H1 (cell line): ENCODE results near the gene ABCF3.

Experiments
- BACH1 ChIP-seq: IDR thresholded peaks from 2 replicates; pipeline ENCODE4 v1.6.1; 2012; ENCODE audit warnings: low read length, improper control_type of control experiment
- CTCF ChIP-seq, 3 experiments: IDR thresholded peaks; 1 replicate in 2 of 3; 2 replicates in 1 of 3; pipeline versions ENCODE4 v1.5.1 to v1.6.1; 2011; ENCODE audit warnings: low read length in 3 of 3, mild to moderate bottlenecking in 3 of 3, inconsistent platforms in 2 of 3, low read depth in 1 of 3, moderate library complexity in 1 of 3; ENCODE audit not compliant: insufficient read depth in 1 of 3; ENCODE audit errors: control extremely low read depth in 1 of 3
- EZH2 ChIP-seq: fragments of 200-600 bp; sonication (generic); IDR thresholded peaks from 2 replicates; pipeline ENCODE4 v1.7.1; 2012; ENCODE audit warnings: low read depth, mild to moderate bottlenecking, moderate library complexity, low read length, inconsistent platforms; ENCODE audit not compliant: severe bottlenecking
- HDAC2 ChIP-seq, 2 experiments: fragments of 300-600 bp in 1 of 2; sonication (generic) in 1 of 2; IDR thresholded peaks; 2 replicates each; pipeline ENCODE4 v1.6.1; 2011 to 2012; ENCODE audit warnings: low read depth in 2 of 2, low read length in 2 of 2, mild to moderate bottlenecking in 2 of 2, moderate library complexity in 2 of 2, borderline replicate concordance in 1 of 2, inconsistent platforms in 1 of 2
- KDM5A ChIP-seq: fragments of 200-600 bp; IDR thresholded peaks from 2 replicates; pipeline ENCODE4 v1.7.1; 2012; ENCODE audit warnings: mild to moderate bottlenecking, low read length, inconsistent platforms, mixed read lengths
- MAX ChIP-seq: IDR thresholded peaks from 2 replicates; pipeline ENCODE4 v1.6.1; 2012; ENCODE audit warnings: inconsistent platforms
- POLR2A ChIP-seq, 2 experiments: IDR thresholded peaks; 1 replicate in 1 of 2; 2 replicates in 1 of 2; pipeline ENCODE4 v1.6.1; 2011; ENCODE audit warnings: low read depth in 2 of 2, low read length in 2 of 2, mild to moderate bottlenecking in 2 of 2; ENCODE audit errors: control extremely low read depth in 1 of 2
- POLR2AphosphoS5 ChIP-seq: IDR thresholded peaks from 2 replicates; pipeline ENCODE4 v1.6.1; 2011; ENCODE audit warnings: low read depth, low read length
- RAD21 ChIP-seq, 2 experiments: IDR thresholded peaks in 1 of 2; conservative IDR thresholded peaks in 1 of 2; 2 replicates each; pipeline ENCODE4 v1.6.1; 2011; ENCODE audit warnings: low read depth in 2 of 2, low read length in 2 of 2, improper control_type of control experiment in 1 of 2, inconsistent platforms in 1 of 2, mild to moderate bottlenecking in 1 of 2, moderate library complexity in 1 of 2
- SIN3A ChIP-seq, 2 experiments: IDR thresholded peaks in 1 of 2; conservative IDR thresholded peaks in 1 of 2; 2 replicates each; pipeline ENCODE4 v1.6.1; 2011 to 2012; ENCODE audit warnings: low read length in 2 of 2, improper control_type of control experiment in 1 of 2, low read depth in 1 of 2, mild to moderate bottlenecking in 1 of 2
- TAF1 ChIP-seq: IDR thresholded peaks from 2 replicates; pipeline ENCODE4 v1.6.1; 2011; ENCODE audit warnings: mild to moderate bottlenecking, low read depth, low read length
- ZNF274 ChIP-seq: IDR thresholded peaks from 2 replicates; pipeline ENCODE4 v1.7.0; 2012; ENCODE audit warnings: low read length, borderline replicate concordance; ENCODE audit errors: extremely low read depth

GRCh38 chr3:184223946-184224345 is 37.9 kb downstream of the ABCF3 start:
- TF ChIP-seq CTCF (IDR thresholded peaks at IDR 0.05; ENCODE audit: control extremely low read depth in 1 of 3, insufficient read depth in 1 of 3, low read depth in 1 of 3, low read length in 3 of 3) (no peak), RAD21 (IDR thresholded peaks at IDR 0.05 in 1 of 2, conservative IDR thresholded peaks at IDR 0.05 in 1 of 2; ENCODE audit: low read depth in 2 of 2, low read length in 2 of 2) (no peak), SIN3A (conservative IDR thresholded peaks at IDR 0.05 in 1 of 2, IDR thresholded peaks at IDR 0.05 in 1 of 2; ENCODE audit: low read depth in 1 of 2, low read length in 2 of 2) (no peak), ZNF274 (no peak), EZH2 (no peak), POLR2AphosphoS5 (no peak), BACH1 (no peak), POLR2A (IDR thresholded peaks at IDR 0.05; ENCODE audit: control extremely low read depth in 1 of 2, low read depth in 2 of 2, low read length in 2 of 2) (no peak), MAX (no peak), HDAC2 (IDR thresholded peaks at IDR 0.05; ENCODE audit: borderline replicate concordance in 1 of 2, low read depth in 2 of 2, low read length in 2 of 2) (no peak), TAF1 (no peak), KDM5A (no peak)
